Suprapubic skin (tissue), 4 donors: Measurements from ENCODE around the gene AUTS2.

Source experiments
- CTCF ChIP-seq, 2 donors: fragments of 200-600 bp in 1 of 2; fragments of 450-650 bp in 1 of 2; sonication (generic) in 1 of 2; IDR thresholded peaks; one replicate each; pipeline ENCODE4 v1.5.1; 2016 to 2019; ENCODE audit warnings: antibody characterized with exemption in 2 of 2, mild to moderate bottlenecking in 1 of 2, moderate library complexity in 1 of 2
- POLR2A ChIP-seq, 2 donors: fragments of 450-650 bp; IDR thresholded peaks; one replicate each; pipeline ENCODE4 v1.6.1; 2017; ENCODE audit warnings: antibody characterized with exemption in 2 of 2, mild to moderate bottlenecking in 2 of 2, moderate library complexity in 2 of 2
- POLR2AphosphoS5 ChIP-seq, 3 donors: sonication (generic); formaldehyde crosslinking; IDR thresholded peaks; one replicate each; pipeline ENCODE4 v1.6.1; 2017; ENCODE audit warnings: antibody characterized with exemption in 3 of 3

DNA sequence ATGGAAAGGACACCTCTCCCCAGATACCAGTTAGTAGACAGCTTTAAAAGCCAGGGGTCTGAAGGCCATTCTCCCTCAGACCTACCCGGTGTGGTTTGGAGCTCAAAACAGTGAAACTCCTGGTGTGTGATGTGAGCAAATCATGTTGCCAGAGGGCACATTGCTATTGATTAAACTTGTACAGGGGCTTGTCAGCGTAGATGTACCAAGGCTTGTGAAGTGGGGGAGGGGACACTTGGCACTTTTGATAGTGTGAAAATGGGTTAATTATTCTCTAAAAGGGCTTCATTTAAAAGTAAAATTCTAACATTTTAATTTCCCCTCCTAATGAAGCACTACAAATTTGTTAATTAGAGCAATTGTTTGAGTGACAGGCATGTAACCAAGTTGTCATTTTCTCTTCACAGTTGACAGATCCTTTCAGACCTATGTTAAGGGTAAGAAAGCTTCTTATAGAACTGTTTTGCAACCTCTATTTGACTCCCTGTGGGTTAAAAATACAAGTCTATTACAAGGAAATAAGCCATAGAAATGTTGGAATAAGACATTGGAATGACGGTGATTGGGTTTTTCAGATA is 1176.8 kb downstream of the AUTS2 start:
- TF ChIP-seq POLR2AphosphoS5 (IDR thresholded peaks at IDR 0.05) (no peak), CTCF (IDR thresholded peaks at IDR 0.05) (no peak), POLR2A (IDR thresholded peaks at IDR 0.05) (no peak)
